ENCODE measurements around the gene C2orf69. TPM values are rescaled to one million over a fixed set of nuclear protein-coding genes. Genes with fewer than 3 reads are reported as not detected.

The C2orf69 gene
- total RNA-seq, 1 experiment from 2014 or later = 21.6 TPM

DNA sequence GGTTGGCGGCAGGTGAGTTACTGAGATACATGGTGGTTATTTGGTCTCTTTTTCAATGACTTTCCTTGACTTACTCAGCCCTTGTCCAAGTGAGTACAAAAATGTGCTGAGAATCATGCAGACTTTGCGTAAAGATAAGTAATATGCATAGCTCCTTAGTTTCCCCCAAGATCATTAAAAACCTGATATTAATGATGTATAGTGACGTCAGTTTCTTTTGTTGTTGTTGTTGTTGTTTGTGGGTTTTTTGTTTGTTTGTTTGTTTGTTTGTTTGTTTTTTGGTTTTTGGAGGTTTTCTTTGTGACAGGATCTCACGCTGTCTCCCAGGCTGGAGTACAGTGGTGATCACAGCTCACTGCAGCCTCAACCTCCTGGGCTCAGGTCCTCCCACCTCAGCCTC is 45.2 kb upstream of the C2orf69 start:
- ChIA-PET POLR2A (no interaction called here), RAD21 (ENCODE audit: low non-redundant PET in 1 of 2, low total read pairs in 2 of 2, uncharacterized antibody in 2 of 2, unreplicated experiment in 2 of 2) (interaction anchor here in 1 of 2 experiments (0.6 kb wide), 1 partner anchor 74 kb away, joined by 3 read pairs; no protein-coding TSS in a partner anchor), CTCF (no interaction called here)
- DNase-seq (ENCODE audit: low read depth, low spot score) (no peak), ATAC-seq (no peak)
- no peaks in the 10 kb centered on the region for H3K79me2 ChIP-seq (ENCODE audit: insufficient read depth, low read length)
- H3K4me3 ChIP-seq (replicated peaks in 1 of 2; ENCODE audit: low read depth in 1 of 2, low read length in 2 of 2) = no peak overlapping the region
- intact Hi-C loops (cut with micrococcal nuclease) = loop anchor here (10.0 kb wide), 1 partner anchor 1551 kb away; no protein-coding TSS in a partner anchor
- H3K9ac ChIP-seq (ENCODE audit: low read length) = no peak overlapping the region
- no peak overlapping the region for H2AFZ ChIP-seq (ENCODE audit: low read depth, low read length, poor library complexity, severe bottlenecking)
- no peaks in the 10 kb centered on the region for H3K9me2 ChIP-seq (ENCODE audit: insufficient read depth)
- no peak for TF ChIP-seq ZFX (IDR thresholded peaks at IDR 0.05)
- TF ChIP-seq CEBPB (IDR thresholded peaks at IDR 0.05; ENCODE audit: low read depth) = no peak
- no peak for TF ChIP-seq ELF1 (IDR thresholded peaks at IDR 0.05; ENCODE audit: borderline replicate concordance, low read depth)
- TF ChIP-seq TCF7L2 (IDR thresholded peaks at IDR 0.05; ENCODE audit: borderline replicate concordance, extremely low read depth, insufficient read depth, insufficient read length) = no peak
- TF ChIP-seq EZH2phosphoT487 (IDR thresholded peaks at IDR 0.05; ENCODE audit: borderline replicate concordance) = no peak
- no peak for TF ChIP-seq POLR2A (IDR thresholded peaks at IDR 0.05; ENCODE audit: borderline replicate concordance, extremely low read depth, insufficient read depth, insufficient read length)
- H3K27me3 ChIP-seq (ENCODE audit: insufficient read depth, low read length) = no peaks in the 10 kb centered on the region
- H3K9me3 ChIP-seq (ENCODE audit: control insufficient read depth in 1 of 2, insufficient read depth in 1 of 2, low read depth in 1 of 2, low read length in 2 of 2) = no peaks in the 10 kb centered on the region
- no peak overlapping the region for H3K27ac ChIP-seq (ENCODE audit: low read depth, low read length)
- BruUV-seq (replicated peaks) = no TSS peak
- H4K20me1 ChIP-seq (ENCODE audit: insufficient read depth) = no peaks in the 10 kb centered on the region
- no peaks in the 10 kb centered on the region for H3K36me3 ChIP-seq (ENCODE audit: control insufficient read depth in 1 of 2, insufficient read depth in 2 of 2, low read length in 2 of 2)
- H3K4me2 ChIP-seq (ENCODE audit: low read length) = no peak overlapping the region
- H3K4me1 ChIP-seq (ENCODE audit: control insufficient read depth in 1 of 2, insufficient read depth in 2 of 2, low read length in 2 of 2) = no peaks in the 10 kb centered on the region

DNA sequence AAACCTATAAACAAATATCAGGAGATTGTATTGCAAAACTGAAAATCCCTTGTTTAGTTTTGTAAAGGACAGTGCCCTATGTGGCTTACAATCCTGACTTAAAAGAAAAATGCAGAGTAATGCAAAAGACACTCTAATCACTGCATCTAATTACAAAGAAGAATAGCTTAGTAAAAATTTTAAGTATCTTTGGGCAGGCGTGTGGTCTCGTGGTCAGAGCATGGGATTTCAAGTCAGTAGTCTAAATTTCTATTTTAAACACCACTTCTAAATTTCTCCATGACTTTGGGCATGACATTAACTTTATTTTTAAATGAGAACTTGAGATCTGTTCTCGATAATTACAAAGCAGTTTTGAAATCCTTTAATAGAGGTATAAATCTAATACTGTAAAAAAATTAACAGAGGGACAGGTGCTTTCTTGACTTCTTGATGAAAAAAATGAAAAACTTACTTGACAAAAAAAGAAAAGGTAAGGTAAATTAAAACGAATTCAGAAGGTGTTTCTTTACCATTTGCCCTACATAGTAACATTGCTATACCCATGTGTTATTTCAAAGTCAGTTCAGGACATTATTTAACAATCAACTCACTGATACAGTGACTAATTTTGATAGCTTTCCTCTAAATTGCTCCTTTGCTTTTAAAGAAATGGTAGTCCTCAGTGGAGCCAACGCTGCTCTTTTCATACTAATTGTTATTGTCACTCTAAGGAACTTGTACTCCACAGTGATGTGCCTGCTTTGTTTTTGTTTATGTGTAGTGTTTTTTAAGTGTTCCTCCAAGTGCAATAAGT is 42.5 kb upstream of the C2orf69 start:
- H3K4me2 ChIP-seq (ENCODE audit: low read length) = no peak overlapping the region
- H3K9me3 ChIP-seq (ENCODE audit: control insufficient read depth in 1 of 2, insufficient read depth in 1 of 2, low read depth in 1 of 2, low read length in 2 of 2) = 0 out of 4 replicates have a peak, but pooled peaks cover 0 to under 1% of the 10 kb centered on the region in 2 experiments
- H4K20me1 ChIP-seq (ENCODE audit: insufficient read depth) = no peaks in the 10 kb centered on the region
- RAD21 ChIA-PET (ENCODE audit: low non-redundant PET in 1 of 2, low total read pairs in 2 of 2, uncharacterized antibody in 2 of 2, unreplicated experiment in 2 of 2) = no interaction called here
- no peak overlapping the region for H3K9ac ChIP-seq (ENCODE audit: low read length)
- no peak overlapping the region for H2AFZ ChIP-seq (ENCODE audit: low read depth, low read length, poor library complexity, severe bottlenecking)
- DNase-seq (ENCODE audit: low read depth, low spot score) (no peak), ATAC-seq (no peak)
- intact Hi-C loops (cut with micrococcal nuclease) = loop anchor here (10.0 kb wide), 1 partner anchor 1554 kb away; no protein-coding TSS in a partner anchor
- no peak overlapping the region for H3K4me3 ChIP-seq (replicated peaks in 1 of 2; ENCODE audit: low read depth in 1 of 2, low read length in 2 of 2)
- CTCF ChIA-PET = interaction anchor here (1.1 to 1.3 kb wide), 2 partner anchors 8 to 72 kb away, joined by 3 to 5 read pairs; no protein-coding TSS in a partner anchor
- BruUV-seq (replicated peaks) = no TSS peak
- no peaks in the 10 kb centered on the region for H3K36me3 ChIP-seq (ENCODE audit: control insufficient read depth in 1 of 2, insufficient read depth in 2 of 2, low read length in 2 of 2)
- POLR2A ChIA-PET = no interaction called here
- no peak overlapping the region for H3K27ac ChIP-seq (ENCODE audit: low read depth, low read length)
- H3K4me1 ChIP-seq (ENCODE audit: control insufficient read depth in 1 of 2, insufficient read depth in 2 of 2, low read length in 2 of 2) = no peaks in the 10 kb centered on the region
- H3K9me2 ChIP-seq (ENCODE audit: insufficient read depth) = no peaks in the 10 kb centered on the region
- TF ChIP-seq SRF (IDR thresholded peaks at IDR 0.05; ENCODE audit: low read depth) (no peak), JUND (IDR thresholded peaks at IDR 0.05) (no peak), EGR1 (IDR thresholded peaks at IDR 0.05; ENCODE audit: low read depth) (no peak), SP1 (IDR thresholded peaks at IDR 0.05; ENCODE audit: low read depth) (no peak), REST (IDR thresholded peaks at IDR 0.05; ENCODE audit: low read depth) (no peak), POLR2AphosphoS5 (IDR thresholded peaks at IDR 0.05; ENCODE audit: low read depth, low read length) (no peak)
- no peaks in the 10 kb centered on the region for H3K79me2 ChIP-seq (ENCODE audit: insufficient read depth, low read length)
- H3K27me3 ChIP-seq (ENCODE audit: insufficient read depth, low read length) = no peaks in the 10 kb centered on the region

All from HCT116 (cell line).